Right hindlimb (tissue), 1 donor: ENCODE data around the gene PKP4.
A peak's percentile ranks its signal among the peaks of the same experiment; 100 is the strongest.

Source experiments
- DNase-seq: peaks from one replicate; pipeline ENCODE4 v3.0.0-alpha.2; 2018

Gene PKP4

GRCh38 chr2:158651358-158652057, 194.8 kb downstream of the PKP4 start:
- DNase-seq = no peak

DNA sequence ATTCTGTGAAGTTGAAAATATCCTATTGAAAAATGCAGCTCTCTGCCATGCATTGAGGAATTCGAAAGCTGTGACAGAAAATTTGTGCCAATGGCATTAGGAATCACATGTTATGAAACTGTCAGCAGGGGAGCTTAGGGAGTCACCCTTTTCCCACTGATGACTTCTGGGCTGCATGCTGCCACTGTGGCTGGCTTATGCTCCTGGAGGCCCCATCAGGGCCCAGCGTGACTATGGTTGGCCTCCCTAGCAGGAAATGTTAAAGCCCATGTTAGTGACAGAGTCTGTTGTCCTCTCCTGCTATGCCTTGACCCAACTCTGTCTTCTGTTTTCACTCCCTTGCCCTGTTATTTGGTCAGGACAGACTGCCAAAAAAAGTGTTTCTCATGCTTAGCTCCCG, 198.9 kb downstream of the PKP4 start:
- no peak for DNase-seq

GRCh38 chr2:158656492-158657229, 199.9 kb downstream of the PKP4 start:
- peak; percentile 43 for DNase-seq

- no peak for DNase-seq
These were observed 201.6 kb downstream of the PKP4 start for GRCh38 chr2:158658396-158658795.

DNA sequence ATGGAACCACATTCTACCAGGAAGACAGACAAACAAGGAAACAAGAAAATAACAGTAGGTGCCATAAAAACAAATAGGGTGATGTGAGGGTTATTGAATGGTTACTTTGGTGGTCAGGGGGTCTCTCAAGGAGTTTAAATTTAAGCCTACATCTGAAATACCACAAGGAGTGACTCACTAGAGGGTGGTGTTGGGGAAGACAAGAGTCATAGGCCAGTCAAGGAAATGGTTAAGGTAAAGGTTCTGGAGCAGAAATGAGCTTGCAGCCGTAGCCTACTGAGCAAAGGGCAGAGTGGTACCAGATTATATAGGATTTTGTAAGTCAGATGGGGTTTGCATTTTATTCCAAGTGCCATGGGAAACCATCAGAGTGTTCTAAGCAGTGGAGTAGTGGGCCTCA, 202.7 kb downstream of the PKP4 start:
- no peak for DNase-seq

DNA sequence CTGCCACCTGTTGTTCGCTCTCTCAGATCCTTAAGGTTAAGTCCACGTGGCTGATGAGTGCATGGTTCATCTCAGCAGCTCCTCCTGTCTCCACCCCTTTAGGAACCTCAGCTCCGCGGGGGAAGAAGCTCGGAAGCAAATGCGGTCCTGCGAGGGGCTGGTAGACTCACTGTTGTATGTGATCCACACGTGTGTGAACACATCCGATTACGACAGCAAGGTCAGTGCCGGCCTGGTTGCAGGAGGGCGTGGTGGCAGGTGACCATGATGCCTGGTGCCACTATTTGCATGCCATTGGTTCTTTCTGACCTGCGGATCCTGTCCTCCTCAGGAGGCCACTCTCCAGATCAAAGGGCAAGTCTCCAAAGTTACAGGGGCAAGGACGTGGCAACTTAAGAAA, 204.5 kb downstream of the PKP4 start:
- DNase-seq = no peak

DNA sequence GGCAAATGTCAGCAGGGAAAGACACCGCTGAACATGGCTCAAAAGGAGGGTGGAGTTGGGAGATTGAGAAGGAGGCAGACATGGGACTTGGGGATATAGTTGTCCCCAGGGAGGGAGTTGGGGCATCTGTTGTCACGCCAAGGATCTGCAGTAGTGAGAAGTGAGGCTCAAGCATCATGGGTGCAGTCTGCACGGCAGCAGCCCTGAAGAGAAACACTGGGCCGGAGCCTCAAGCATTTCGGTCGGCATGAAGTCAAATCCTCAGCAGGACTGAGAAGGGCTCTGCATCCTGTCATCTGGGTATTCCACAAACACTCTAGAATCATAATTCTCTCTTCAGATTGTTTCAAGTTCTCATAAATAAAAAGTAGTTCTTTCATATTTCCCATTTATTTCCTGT, 205.7 kb downstream of the PKP4 start:
- no peak for DNase-seq

- DNase-seq = no peak
These were observed 207.0 kb downstream of the PKP4 start for GRCh38 chr2:158663796-158664195.

GRCh38 chr2:158664987-158665386, 208.2 kb downstream of the PKP4 start:
- no peak for DNase-seq

- DNase-seq = no peak
These were observed 209.0 kb downstream of the PKP4 start for GRCh38 chr2:158665536-158666302.

- DNase-seq = no peak
These were observed 210.2 kb downstream of the PKP4 start for GRCh38 chr2:158666969-158667368.

GRCh38 chr2:158667586-158667985, 210.8 kb downstream of the PKP4 start:
- DNase-seq = peak; percentile 43

GRCh38 chr2:158668001-158668765, 211.4 kb downstream of the PKP4 start:
- peak; percentile 82 for DNase-seq

DNA sequence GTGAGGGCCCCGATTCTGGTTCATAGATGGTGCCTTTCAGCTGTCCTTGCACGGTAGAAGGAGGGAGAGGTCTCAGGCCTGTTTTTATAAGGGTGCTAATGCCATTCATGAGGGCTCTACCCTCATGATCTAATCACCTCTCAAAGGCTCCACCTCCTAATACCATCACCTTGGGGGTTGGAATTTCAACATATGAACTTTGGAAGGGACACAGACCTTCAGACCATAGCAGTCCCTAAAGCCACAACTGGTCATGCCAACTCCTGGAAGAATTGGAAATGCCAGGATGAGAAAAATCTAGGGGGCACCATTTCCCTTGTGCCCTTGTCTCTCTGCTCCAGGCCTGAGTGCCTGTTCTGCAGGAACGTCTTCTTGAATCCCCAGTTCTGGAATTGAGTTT, 213.5 kb downstream of the PKP4 start:
- DNase-seq = no peak

- no peak for DNase-seq
These were observed 214.9 kb downstream of the PKP4 start for GRCh38 chr2:158671360-158672245.

DNA sequence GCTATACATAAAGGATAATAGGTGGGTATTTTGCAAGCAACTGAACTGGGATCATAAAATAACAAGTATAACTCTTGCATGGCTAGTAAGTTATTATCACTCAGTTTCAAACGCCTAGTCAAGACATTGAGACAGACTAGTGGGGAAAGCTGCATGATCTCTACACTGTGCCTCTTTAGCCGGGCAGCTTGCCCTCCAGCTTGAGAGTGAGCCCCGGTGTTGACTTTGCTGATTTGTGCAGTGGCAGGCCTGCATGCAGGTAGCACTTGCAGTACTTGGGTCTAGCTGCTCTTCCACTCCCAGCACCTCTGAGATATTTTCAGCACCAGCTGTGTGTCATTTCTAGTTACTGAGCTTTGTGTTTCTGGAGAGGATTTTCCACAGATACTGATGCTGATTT, 219.5 kb downstream of the PKP4 start:
- no peak for DNase-seq

DNA sequence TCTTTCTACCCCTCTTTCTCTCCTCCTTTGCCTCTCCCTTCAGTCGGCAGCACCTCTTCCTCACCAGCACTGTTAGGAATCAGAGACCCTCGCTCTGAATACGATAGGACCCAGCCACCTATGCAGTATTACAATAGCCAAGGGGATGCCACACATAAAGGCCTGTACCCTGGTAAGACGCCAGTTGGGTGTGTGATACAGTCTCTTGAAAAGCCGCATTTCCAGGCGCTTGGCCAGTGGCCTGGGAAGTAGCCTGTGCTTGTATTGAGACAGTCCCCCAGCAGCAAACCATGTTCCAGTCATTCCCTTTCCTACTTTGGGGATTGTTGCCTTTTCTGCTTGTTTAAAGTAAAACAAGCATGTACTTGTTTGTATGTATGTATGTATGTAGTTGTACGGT, 219.9 kb downstream of the PKP4 start:
- no peak for DNase-seq

DNA sequence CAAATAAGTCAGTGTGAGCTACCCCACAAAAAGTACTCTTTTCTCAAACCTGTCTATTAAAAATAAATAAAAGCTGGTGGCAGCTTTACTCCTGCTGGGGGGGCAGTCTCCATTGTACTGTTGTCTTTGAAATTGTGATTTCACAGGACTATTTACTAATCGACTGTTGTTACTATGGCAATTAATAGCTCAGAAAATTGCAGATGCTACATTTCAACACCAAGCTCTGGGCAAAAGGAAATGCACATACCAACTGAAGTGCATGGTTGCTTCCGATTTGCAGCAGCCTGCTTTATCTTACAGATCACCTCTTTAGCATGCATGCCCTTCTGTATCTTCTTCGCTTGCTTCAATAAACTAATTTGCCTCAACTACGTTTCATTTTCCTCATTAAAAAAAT, 220.8 kb downstream of the PKP4 start:
- DNase-seq = no peak

GRCh38 chr2:158681816-158682215, 225.1 kb downstream of the PKP4 start:
- no peak for DNase-seq

GRCh38 chr2:158685646-158686045, 228.9 kb downstream of the PKP4 start:
- no peak for DNase-seq

DNA sequence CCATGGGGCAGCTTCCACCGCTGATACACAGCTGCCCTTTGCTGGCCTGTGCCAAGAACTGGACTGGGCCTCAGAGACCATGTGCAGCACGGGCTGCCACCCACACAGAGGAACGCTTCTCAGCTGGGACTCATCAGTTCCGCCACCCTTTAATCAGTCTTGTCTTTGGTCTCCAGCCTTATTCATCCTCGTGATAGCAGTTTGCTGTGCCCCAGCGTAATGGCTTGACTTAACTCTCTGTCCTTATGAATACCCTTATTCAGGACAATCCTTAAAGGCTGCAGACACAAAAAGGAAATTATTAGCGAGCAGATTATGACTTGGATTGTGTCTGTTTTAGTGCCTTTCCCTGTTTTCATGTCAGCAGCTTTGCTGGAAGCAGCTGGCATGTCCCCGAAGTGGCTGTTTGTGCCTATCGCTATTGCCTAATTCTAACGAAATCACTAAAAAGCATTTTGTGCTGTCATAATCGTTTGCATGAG, 229.5 kb downstream of the PKP4 start:
- peak; percentile 65 for DNase-seq

DNA sequence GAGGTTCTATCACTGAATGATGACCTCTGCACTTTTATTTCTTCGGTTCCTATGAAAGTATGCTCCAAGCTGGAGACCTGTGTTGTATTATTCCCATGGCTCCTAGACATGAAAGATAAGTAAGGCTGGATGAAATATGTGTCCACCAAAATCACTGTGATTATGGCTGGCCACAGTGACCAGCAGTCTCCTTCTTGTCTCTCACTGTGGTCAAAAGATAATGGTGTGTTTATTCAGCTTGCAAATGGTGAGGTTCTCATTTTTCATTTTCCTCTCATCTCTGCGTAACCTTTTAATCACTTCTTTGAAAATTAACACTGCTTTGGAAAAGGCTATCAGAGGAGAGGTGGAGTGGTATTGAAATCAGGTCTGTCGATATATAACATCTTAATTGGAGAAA, 230.6 kb downstream of the PKP4 start:
- no peak for DNase-seq
